IMR-90 (cell line): ENCODE data around the gene VAMP4. TPM values are rescaled to one million over a fixed set of nuclear protein-coding genes. Genes with fewer than 3 reads are reported as not detected.

Experiments
- ATAC-seq: fragments of 200-7000 bp; cut with Tn5 transposase; 2 replicates; pipeline ENCODE4 v1.9.1; 2020; ENCODE audit warnings: low read depth, mild to moderate bottlenecking, moderate library complexity
- BruUV-seq: library from RNA; stranded (reverse); fragments of 400-500 nt; replicated peaks from 2 replicates; lab custom pipeline; 2021; lab: Mats Ljungman, UMichigan
- CTCF ChIA-PET: fragments of 300-600 bp; formaldehyde crosslinking; extraction: SDS; loops from one replicate; lab custom pipeline; 2021; ENCODE audit warnings: antibody characterized with exemption; lab: Yijun Ruan, JAX
- POLR2A ChIA-PET: fragments of 300-600 bp; sonication (Branson Sonifier 250); formaldehyde crosslinking; loops from one replicate; lab custom pipeline; 2022; ENCODE audit warnings: antibody characterized with exemption; ENCODE audit not compliant: unreplicated experiment; lab: Charles Lee
- DNase-seq: peaks from one replicate; pipeline ENCODE4 v3.0.0; 2013
- H2AFZ ChIP-seq: replicated peaks from 2 replicates; pipeline ENCODE3; 2013; ENCODE audit warnings: low read length, mild to moderate bottlenecking; ENCODE audit not compliant: poor library complexity
- H2AK5ac ChIP-seq: 2 replicates; pipeline ENCODE4 v1.6.1; 2013; ENCODE audit warnings: low read depth, low read length, inconsistent platforms
- H2AK9ac ChIP-seq: replicated peaks from 2 replicates; pipeline ENCODE3; 2013; ENCODE audit warnings: mild to moderate bottlenecking, low read depth, low read length, moderate library complexity; ENCODE audit not compliant: poor library complexity
- H2BK120ac ChIP-seq: 2 replicates; pipeline ENCODE4 v1.6.1; 2013; ENCODE audit warnings: low read depth, low read length, inconsistent platforms
- H2BK15ac ChIP-seq: 3 replicates; pipeline ENCODE4 v1.6.1; 2013; ENCODE audit warnings: low read depth, low read length, inconsistent platforms
- H2BK20ac ChIP-seq: 2 replicates; pipeline ENCODE4 v1.6.1; 2013; ENCODE audit warnings: low read depth, mild to moderate bottlenecking, inconsistent platforms, low read length, moderate library complexity
- H2BK5ac ChIP-seq: 2 replicates; pipeline ENCODE4 v1.6.1; 2013; ENCODE audit warnings: mild to moderate bottlenecking, low read depth, low read length, inconsistent platforms; ENCODE audit not compliant: poor library complexity, severe bottlenecking
- H3K14ac ChIP-seq: replicated peaks from 2 replicates; pipeline ENCODE4 v1.6.1; 2013; ENCODE audit warnings: low read depth, low read length, inconsistent platforms
- H3K18ac ChIP-seq: 2 replicates; pipeline ENCODE4 v1.6.1; 2013; ENCODE audit warnings: low read depth, low read length, control low read depth
- H3K23ac ChIP-seq: 2 replicates; pipeline ENCODE4 v1.6.1; 2013; ENCODE audit warnings: low read depth, low read length, inconsistent platforms
- H3K27ac ChIP-seq: 2 replicates; pipeline ENCODE4 v1.5.1; 2013; ENCODE audit warnings: mild to moderate bottlenecking, control low read depth, low read length; ENCODE audit not compliant: insufficient read depth
- H3K27me3 ChIP-seq: 2 replicates; pipeline ENCODE4 v1.6.1; 2013; ENCODE audit warnings: low read length; ENCODE audit not compliant: control insufficient read depth, insufficient read depth
- H3K36me3 ChIP-seq: 2 replicates; pipeline ENCODE4 v1.6.1; 2013; ENCODE audit warnings: low read length, mixed read lengths; ENCODE audit not compliant: control insufficient read depth, insufficient read depth
- H3K4ac ChIP-seq: 2 replicates; pipeline ENCODE4 v1.6.1; 2013; ENCODE audit warnings: low read depth, low read length, inconsistent platforms
- H3K4me1 ChIP-seq: 2 replicates; pipeline ENCODE4 v1.6.1; 2013; ENCODE audit warnings: low read length, mixed read lengths; ENCODE audit not compliant: control insufficient read depth, insufficient read depth
- H3K4me2 ChIP-seq: 2 replicates; pipeline ENCODE4 v1.6.1; 2013; ENCODE audit warnings: low read depth, mild to moderate bottlenecking, control low read depth, low read length, moderate library complexity
- H3K4me3 ChIP-seq: 2 replicates; pipeline ENCODE4 v1.5.1; 2013; ENCODE audit warnings: low read depth, mild to moderate bottlenecking, control low read depth, low read length, moderate library complexity; ENCODE audit not compliant: insufficient read depth
- H3K56ac ChIP-seq: 2 replicates; pipeline ENCODE4 v1.6.1; 2013; ENCODE audit warnings: low read length, inconsistent platforms; ENCODE audit not compliant: insufficient read depth; ENCODE audit errors: extremely low read depth
- H3K79me1 ChIP-seq, 2 experiments: 2 replicates each; pipeline ENCODE4 v1.6.1; 2013; ENCODE audit warnings: low read length in 2 of 2, inconsistent platforms in 1 of 2, low read depth in 1 of 2
- H3K9ac ChIP-seq: 2 replicates; pipeline ENCODE4 v1.6.1; 2013; ENCODE audit warnings: low read depth, low read length, control low read depth
- H3K9me1 ChIP-seq: 2 replicates; pipeline ENCODE4 v1.6.1; 2013; ENCODE audit warnings: low read length, inconsistent platforms; ENCODE audit not compliant: insufficient read depth
- H3K9me3 ChIP-seq: 2 replicates; pipeline ENCODE4 v1.6.1; 2013; ENCODE audit warnings: low read length; ENCODE audit not compliant: control insufficient read depth, insufficient read depth
- H4K20me1 ChIP-seq: 2 replicates; pipeline ENCODE4 v1.6.1; 2013; ENCODE audit warnings: low read length, inconsistent platforms; ENCODE audit not compliant: insufficient read depth
- H4K5ac ChIP-seq: 2 replicates; pipeline ENCODE4 v1.6.1; 2013; ENCODE audit warnings: mild to moderate bottlenecking, low read depth, low read length, control low read depth
- H4K8ac ChIP-seq, 2 experiments: 2 replicates each; pipeline ENCODE4 v1.6.1; 2013; ENCODE audit warnings: low read depth in 2 of 2, low read length in 2 of 2, control low read depth in 1 of 2, inconsistent platforms in 1 of 2
- H4K91ac ChIP-seq: 2 replicates; pipeline ENCODE4 v1.6.1; 2013; ENCODE audit warnings: low read depth, low read length, inconsistent platforms; ENCODE audit not compliant: insufficient read depth
- CHD1 ChIP-seq: IDR thresholded peaks from 2 replicates; pipeline ENCODE4 v1.6.1; 2012; ENCODE audit warnings: low read depth, low read length, improper control_type of control experiment
- MAFK ChIP-seq: IDR thresholded peaks from 2 replicates; pipeline ENCODE4 v1.6.1; 2012; ENCODE audit warnings: low read depth, low read length, improper control_type of control experiment
- MAZ ChIP-seq: IDR thresholded peaks from 2 replicates; pipeline ENCODE4 v1.6.1; 2012; ENCODE audit warnings: low read depth, mild to moderate bottlenecking, low read length, improper control_type of control experiment, moderate library complexity, borderline replicate concordance
- POLR2A ChIP-seq: IDR thresholded peaks from 2 replicates; pipeline ENCODE4 v1.6.1; 2012; ENCODE audit warnings: mild to moderate bottlenecking, low read depth, low read length
- RFX5 ChIP-seq: IDR thresholded peaks from 2 replicates; pipeline ENCODE4 v1.8.0; 2012; ENCODE audit warnings: low read depth, mild to moderate bottlenecking, low read length, moderate library complexity
- WGBS, 2 experiments: methylation state at CpG; one replicate each; pipeline versions ENCODE4 v1.1.5 to v1.1.7; 2013; ENCODE audit warnings: missing lambda C conversion rate in 2 of 2; ENCODE audit not compliant: insufficient read length in 1 of 2; ENCODE audit errors: extremely low coverage in 2 of 2; 5-methylcytosine and 5-hydroxymethylcytosine counted together
- dilution Hi-C: fragments of 300-500 bp; cut with HindIII; formaldehyde crosslinking; loops from one replicate; pipeline ENCODE4 v1.14.3; 2018; ENCODE audit warnings: low sequenced_read_pairs; ENCODE audit not compliant: unreplicated experiment
- in situ Hi-C: fragments of 300-500 bp; cut with MboI; formaldehyde crosslinking; loops from 3 replicates; pipeline ENCODE4 v1.14.3; 2019; ENCODE audit warnings: low sequenced_read_pairs, inconsistent platforms, mixed read lengths
- intact Hi-C: fragments of 100-400 bp; cut with micrococcal nuclease; formaldehyde crosslinking; loops from 2 replicates; pipeline ENCODE4 v1.10.0; 2022
- polyA plus RNA-seq, 3 experiments: library from polyadenylated mRNA; depleted of rRNA; stranded (reverse); fragments of >200 nt; gene quantifications; 2 replicates each; pipeline ENCODE4 v1.2.3, GENCODE V29; 2012; ENCODE audit warnings: low replicate concordance in 1 of 3
- total RNA-seq: library from RNA; depleted of rRNA; stranded (reverse); fragments of >200 nt; gene quantifications from 2 replicates; pipeline ENCODE4 v1.2.3, GENCODE V29; 2012
- TF ChIP-seq, protein P1 (sequence below): fragments of 150-350 bp; IDR thresholded peaks from 2 replicates; pipeline ENCODE4 v1.6.1; 2017; ENCODE audit warnings: mild to moderate bottlenecking, antibody characterized with exemption, low read length, low read depth
- TF ChIP-seq, protein P2 (sequence below): conservative IDR thresholded peaks from 2 replicates; pipeline ENCODE4 v1.5.1; 2012; ENCODE audit warnings: mild to moderate bottlenecking, low read depth, low read length, improper control_type of control experiment

The VAMP4 gene
- total and polyA plus RNA-seq, 2 of the 4 experiments (the other 2 are of a cell fraction), result 3.4 to 5.4 TPM

DNA sequence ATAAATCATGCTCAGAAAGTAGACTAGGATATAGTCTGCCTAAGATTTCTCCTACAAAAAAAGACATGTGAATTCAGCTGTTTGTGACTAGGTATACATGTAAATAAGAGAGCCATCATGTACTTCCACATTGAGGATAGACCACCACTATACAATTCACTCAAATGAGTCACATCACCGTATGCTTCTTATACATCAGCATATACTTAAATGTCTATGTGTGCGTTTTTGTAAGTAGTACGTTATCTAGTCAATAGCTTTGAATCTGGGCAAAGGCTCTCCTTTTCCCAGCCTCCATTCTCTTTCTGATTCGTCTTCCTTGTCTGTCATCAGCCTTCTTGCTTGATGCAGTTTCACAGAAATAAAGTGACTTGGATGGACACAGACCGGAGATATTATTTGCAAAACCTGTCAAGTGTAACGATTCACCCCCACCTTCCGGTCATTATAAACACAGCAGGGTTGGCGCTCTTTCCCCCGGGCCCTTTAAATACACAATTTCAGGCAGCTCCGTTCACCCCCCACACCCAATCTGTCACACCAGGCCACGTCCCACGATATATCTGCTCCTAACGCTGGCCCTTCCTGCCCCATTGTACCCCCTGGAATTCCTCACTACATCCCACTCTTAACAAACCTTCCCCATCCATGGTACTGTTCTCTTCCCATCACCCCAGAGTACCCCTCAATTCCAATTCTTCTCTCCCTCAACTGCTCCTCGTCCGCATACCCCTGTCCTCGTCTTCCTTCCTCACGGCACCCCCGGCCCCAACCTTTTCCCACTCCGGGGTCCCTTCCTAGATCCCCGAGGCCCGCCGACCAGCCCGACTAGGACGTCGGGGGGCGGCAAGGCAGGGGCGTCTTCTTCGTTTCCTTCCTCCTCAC, 636 bp downstream of the VAMP4 start (continued):
- TF ChIP-seq MAZ (no peak), MAFK (no peak)

DNA sequence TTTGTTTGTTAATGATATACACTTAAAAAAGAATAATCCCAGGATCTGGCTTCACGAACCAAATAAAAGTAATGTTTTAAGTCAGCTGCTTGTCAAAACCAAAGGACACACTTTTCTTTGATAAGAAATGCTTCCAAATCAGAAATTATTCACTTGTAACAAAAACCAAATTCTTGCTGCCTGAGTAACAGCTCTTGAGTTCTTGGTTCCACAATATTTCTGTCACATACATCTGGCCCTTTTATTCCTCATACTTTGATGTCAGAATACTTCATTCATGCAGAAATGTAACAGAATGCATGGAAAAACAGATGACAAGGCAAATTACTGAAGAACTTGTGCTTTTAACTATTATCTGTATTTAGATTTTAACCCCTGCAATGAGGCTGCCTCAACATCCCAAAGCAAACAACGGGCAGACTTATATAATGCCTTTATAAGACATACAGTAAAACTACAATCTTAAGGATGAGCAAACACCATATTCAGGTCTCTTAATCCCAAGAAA, 1.5 kb downstream of the VAMP4 start:
- Histone ChIP-seq H3K23ac (0 out of 2 replicates have a peak overlapping the region, but pooled peaks have one; percentile 20), H2BK5ac (peak overlapping the region; percentile 72), H4K91ac (no peak overlapping the region), H3K9me1 (peaks cover 3% of the 10 kb centered on the region; the same call in 1 of the 2 replicates), H3K18ac (no peak overlapping the region; the same call in 1 of the 2 replicates), H4K20me1 (no peaks in the 10 kb centered on the region; the same call in 1 of the 2 replicates), H2BK120ac (no peak overlapping the region), H3K4me2 (peak overlapping the region; percentile 98), H3K27ac (peak overlapping the region; percentile 29; the same call in 1 of the 2 replicates), H3K9me3 (no peaks in the 10 kb centered on the region), H3K4me3 (peak overlapping the region; percentile 92; the same call in 1 of the 2 replicates), H2AK5ac (no peak overlapping the region), H3K14ac (no peak overlapping the region), H3K9ac (peak overlapping the region; percentile 13; the same call in 1 of the 2 replicates), H2AK9ac (no peak overlapping the region), H2BK15ac (no peak overlapping the region), H3K56ac (no peak overlapping the region), H3K36me3 (peaks cover 15% of the 10 kb centered on the region), H4K5ac (no peak overlapping the region), H3K27me3 (no peaks in the 10 kb centered on the region), H2AFZ (no peak overlapping the region), H3K4ac (no peak overlapping the region), H2BK20ac (no peak overlapping the region), H4K8ac (no peak overlapping the region), H3K4me1 (peaks cover 8% of the 10 kb centered on the region; the same call in 1 of the 2 replicates), H3K79me1 (peaks cover 18 to 34% of the 10 kb centered on the region in 2 experiments)
- intact Hi-C loops, result loop anchor here (5.0 kb wide), 1 partner anchor 242 kb away; no protein-coding TSS in a partner anchor
- no CpG with 5 or more reads among the region's 2 CpGs for WGBS, 2 experiments
- ChIA-PET POLR2A (interaction anchor here (0.6 to 1.1 kb wide), 3 partner anchors 9 to 72 kb away, joined by 3 to 4 read pairs (median 3); no protein-coding TSS in a partner anchor), CTCF (interaction anchor here (1.4 kb wide), 1 partner anchor 96 kb away, joined by 4 read pairs; no protein-coding TSS in a partner anchor)
- ATAC-seq, result no peak
- peak; percentile 33 for DNase-seq
- dilution Hi-C loops, result no loop called here
- in situ Hi-C loops, result no loop called here
- TF ChIP-seq RFX5 (no peak), POLR2A (no peak), MAFK (peak; percentile 73), CHD1 (no peak)
- TF ChIP-seq, protein P1, sequence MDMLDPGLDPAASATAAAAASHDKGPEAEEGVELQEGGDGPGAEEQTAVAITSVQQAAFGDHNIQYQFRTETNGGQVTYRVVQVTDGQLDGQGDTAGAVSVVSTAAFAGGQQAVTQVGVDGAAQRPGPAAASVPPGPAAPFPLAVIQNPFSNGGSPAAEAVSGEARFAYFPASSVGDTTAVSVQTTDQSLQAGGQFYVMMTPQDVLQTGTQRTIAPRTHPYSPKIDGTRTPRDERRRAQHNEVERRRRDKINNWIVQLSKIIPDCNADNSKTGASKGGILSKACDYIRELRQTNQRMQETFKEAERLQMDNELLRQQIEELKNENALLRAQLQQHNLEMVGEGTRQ, result no peak
- TF ChIP-seq, protein P2, sequence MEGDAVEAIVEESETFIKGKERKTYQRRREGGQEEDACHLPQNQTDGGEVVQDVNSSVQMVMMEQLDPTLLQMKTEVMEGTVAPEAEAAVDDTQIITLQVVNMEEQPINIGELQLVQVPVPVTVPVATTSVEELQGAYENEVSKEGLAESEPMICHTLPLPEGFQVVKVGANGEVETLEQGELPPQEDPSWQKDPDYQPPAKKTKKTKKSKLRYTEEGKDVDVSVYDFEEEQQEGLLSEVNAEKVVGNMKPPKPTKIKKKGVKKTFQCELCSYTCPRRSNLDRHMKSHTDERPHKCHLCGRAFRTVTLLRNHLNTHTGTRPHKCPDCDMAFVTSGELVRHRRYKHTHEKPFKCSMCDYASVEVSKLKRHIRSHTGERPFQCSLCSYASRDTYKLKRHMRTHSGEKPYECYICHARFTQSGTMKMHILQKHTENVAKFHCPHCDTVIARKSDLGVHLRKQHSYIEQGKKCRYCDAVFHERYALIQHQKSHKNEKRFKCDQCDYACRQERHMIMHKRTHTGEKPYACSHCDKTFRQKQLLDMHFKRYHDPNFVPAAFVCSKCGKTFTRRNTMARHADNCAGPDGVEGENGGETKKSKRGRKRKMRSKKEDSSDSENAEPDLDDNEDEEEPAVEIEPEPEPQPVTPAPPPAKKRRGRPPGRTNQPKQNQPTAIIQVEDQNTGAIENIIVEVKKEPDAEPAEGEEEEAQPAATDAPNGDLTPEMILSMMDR, result no peak
- BruUV-seq, result no TSS peak
